Inferior parietal cortex (tissue), 1 donor: Measurements from ENCODE around the gene CHRNA9.

ENCODE experiments used
- DNase-seq: peaks from one replicate; pipeline ENCODE4 v3.0.0-alpha.2; 2016; ENCODE audit errors: extremely low spot score

CHRNA9 gene

GRCh38 chr4:40340030-40340429 is 4.9 kb downstream of the CHRNA9 start:
- no peak for DNase-seq

GRCh38 chr4:40347472-40347871 is 12.3 kb downstream of the CHRNA9 start:
- no peak for DNase-seq

GRCh38 chr4:40348000-40348399 is 12.9 kb downstream of the CHRNA9 start:
- no peak for DNase-seq

GRCh38 chr4:40349561-40350198 is 14.5 kb downstream of the CHRNA9 start:
- no peak for DNase-seq

GRCh38 chr4:40350627-40351227 is 15.6 kb downstream of the CHRNA9 start:
- no peak for DNase-seq

GRCh38 chr4:40354158-40354557 is 19.0 kb downstream of the CHRNA9 start:
- no peak for DNase-seq

- DNase-seq = no peak
Observed at GRCh38 chr4:40355131-40355530, 20.0 kb downstream of the CHRNA9 start.

- DNase-seq = no peak
Observed at GRCh38 chr4:40357738-40358137, 22.6 kb downstream of the CHRNA9 start.

GRCh38 chr4:40361338-40361737 is 26.2 kb downstream of the CHRNA9 start:
- DNase-seq = no peak

GRCh38 chr4:40363382-40363920 is 28.3 kb downstream of the CHRNA9 start:
- DNase-seq = no peak

GRCh38 chr4:40363945-40364344 is 28.8 kb downstream of the CHRNA9 start:
- no peak for DNase-seq

GRCh38 chr4:40365766-40366165 is 30.6 kb downstream of the CHRNA9 start:
- no peak for DNase-seq

GRCh38 chr4:40367451-40367850 is 32.3 kb downstream of the CHRNA9 start:
- no peak for DNase-seq

- DNase-seq = no peak
Observed at GRCh38 chr4:40369437-40370274, 34.5 kb downstream of the CHRNA9 start.

- no peak for DNase-seq
Observed at GRCh38 chr4:40372651-40373050, 37.5 kb downstream of the CHRNA9 start.

- no peak for DNase-seq
Observed at GRCh38 chr4:40373636-40374035, 38.5 kb downstream of the CHRNA9 start.

GRCh38 chr4:40375095-40375494 is 40.0 kb downstream of the CHRNA9 start:
- no peak for DNase-seq

- DNase-seq = no peak
Observed at GRCh38 chr4:40375620-40376019, 40.5 kb downstream of the CHRNA9 start.

GRCh38 chr4:40377512-40378365 is 42.6 kb downstream of the CHRNA9 start:
- DNase-seq = no peak

GRCh38 chr4:40378619-40379018 is 43.5 kb downstream of the CHRNA9 start:
- DNase-seq = no peak

- DNase-seq = no peak
Observed at GRCh38 chr4:40379248-40379647, 44.1 kb downstream of the CHRNA9 start.

GRCh38 chr4:40380647-40381046 is 45.5 kb downstream of the CHRNA9 start:
- DNase-seq = no peak
